Fibroblast of the conjunctiva (primary cell): ENCODE measurements around the gene SYT13.
A peak's percentile ranks its signal among the peaks of the same experiment; 100 is the strongest.
"Not testable (repeated sequence)": the region's sequence is repeated elsewhere in the genome, so short reads cannot be mapped to it uniquely, and the experiment has no call there.

ENCODE experiments used
- DNase-seq: peaks from one replicate; pipeline ENCODE4 v3.0.0-alpha.2; 2010; ENCODE audit warnings: low read depth

Gene SYT13

DNA sequence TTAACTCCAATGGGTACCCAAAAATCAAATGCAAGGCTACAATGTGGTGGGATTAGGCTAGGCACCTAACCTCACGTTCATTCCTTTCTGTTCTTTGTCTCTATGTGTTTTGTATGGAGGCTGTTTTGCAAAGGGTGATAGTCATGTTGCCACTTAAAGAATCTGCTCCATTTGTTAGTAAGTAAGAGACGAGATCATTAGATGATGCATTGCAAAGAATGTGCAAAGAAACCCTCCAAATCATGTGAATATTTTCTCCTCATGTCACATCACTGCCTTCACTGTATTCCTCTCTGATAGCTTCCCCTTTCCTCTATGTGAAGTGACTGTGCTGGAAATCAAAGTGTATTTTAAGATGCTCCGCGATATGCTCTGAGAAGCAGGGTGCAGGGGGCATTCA is 11.9 kb downstream of the SYT13 start:
- DNase-seq = no peak

- DNase-seq = no peak
These were observed 12.6 kb downstream of the SYT13 start for GRCh38 chr11:45273509-45273908.

DNA sequence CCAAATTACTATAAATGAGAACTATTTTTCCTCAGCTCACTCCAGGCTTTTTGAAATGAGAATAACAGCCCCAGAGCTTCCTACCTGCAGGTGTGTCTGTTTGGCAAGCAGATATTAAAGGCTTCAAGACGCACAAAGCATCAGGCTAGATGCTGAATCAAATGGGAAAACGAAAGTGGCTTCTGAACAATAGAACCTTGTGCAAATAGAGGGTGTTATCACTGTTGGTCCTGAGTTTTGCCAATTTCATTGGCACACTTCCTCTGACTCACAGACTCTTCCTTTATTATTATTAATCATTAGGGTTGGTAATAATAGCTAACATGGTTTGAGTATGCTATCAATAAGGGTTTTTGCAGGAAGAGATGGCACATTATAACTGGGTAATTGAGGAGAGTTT is 13.4 kb downstream of the SYT13 start:
- DNase-seq = no peak

DNA sequence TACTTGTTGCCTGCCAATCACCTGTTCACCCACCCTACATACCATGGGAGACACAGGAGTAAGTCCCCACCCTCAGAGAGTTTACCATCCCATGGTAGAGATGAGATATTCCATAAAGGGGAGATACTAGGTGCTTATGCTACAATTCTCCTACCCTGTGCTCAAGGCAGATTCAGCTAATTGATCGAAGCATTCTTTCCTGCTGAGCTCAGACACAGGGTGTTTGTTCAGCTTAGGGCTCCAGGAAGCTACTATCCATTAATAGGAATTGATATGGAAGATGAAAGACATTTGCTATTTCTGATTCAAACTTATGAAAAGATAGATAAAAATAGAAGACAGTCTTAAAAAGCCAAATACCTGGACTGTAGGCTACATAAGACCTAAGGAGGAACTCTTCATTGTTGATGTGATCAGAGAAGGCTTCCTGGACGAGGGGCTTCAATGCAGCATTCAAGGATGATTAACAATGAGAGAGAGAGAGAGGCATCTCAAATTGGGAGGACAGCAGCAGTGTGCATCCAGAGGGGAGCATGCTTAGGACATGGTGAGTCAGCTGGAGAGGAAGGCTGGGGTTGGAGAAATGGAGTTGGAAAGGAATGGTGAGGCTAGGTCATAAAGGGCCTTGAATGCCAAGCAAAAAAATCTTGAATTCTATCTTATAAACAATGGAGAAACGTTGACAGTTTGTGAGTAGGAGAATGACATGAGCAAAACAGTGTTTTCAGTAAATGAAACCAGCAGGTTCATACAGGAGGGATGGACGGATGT is 15.0 kb downstream of the SYT13 start:
- no peak for DNase-seq

DNA sequence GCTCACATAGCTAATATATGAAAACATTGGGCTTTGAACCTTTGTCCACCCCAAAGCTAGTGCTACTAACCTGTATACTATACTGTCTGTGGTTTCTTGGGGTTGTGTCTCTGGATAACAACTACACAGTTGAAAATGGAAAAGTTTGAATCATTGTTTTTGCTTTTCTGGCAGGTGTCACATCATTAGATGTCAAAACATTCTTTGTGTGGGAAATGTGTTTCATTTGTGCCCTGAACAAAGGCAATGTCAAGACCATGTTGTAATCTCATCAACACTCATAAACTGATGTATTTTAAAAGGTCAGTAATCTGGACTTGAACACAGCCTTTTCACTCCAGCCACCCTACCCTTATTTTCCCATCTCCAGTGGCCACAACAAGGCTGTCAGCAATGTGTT is 16.5 kb downstream of the SYT13 start:
- no peak for DNase-seq

GRCh38 chr11:45267652-45268299 is 18.4 kb downstream of the SYT13 start:
- DNase-seq = no peak

GRCh38 chr11:45267052-45267451 is 19.1 kb downstream of the SYT13 start:
- DNase-seq = no peak

DNA sequence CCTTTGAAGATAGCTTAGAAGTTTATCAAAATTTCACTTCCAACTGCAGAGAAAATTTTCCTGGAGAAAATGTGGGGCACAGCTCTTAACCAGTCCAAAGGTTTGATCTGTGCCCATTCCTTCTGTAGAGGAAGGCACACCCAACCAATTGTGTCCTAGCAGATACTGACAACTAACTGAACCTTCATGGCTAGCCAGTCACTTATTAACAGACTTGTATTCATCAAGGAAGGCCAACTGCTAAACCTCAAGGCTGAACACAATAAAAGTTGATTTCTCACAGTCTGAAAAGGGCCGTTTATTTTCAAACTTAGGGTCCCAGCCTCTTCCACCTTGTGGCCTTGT is 19.5 kb downstream of the SYT13 start:
- no peak for DNase-seq

DNA sequence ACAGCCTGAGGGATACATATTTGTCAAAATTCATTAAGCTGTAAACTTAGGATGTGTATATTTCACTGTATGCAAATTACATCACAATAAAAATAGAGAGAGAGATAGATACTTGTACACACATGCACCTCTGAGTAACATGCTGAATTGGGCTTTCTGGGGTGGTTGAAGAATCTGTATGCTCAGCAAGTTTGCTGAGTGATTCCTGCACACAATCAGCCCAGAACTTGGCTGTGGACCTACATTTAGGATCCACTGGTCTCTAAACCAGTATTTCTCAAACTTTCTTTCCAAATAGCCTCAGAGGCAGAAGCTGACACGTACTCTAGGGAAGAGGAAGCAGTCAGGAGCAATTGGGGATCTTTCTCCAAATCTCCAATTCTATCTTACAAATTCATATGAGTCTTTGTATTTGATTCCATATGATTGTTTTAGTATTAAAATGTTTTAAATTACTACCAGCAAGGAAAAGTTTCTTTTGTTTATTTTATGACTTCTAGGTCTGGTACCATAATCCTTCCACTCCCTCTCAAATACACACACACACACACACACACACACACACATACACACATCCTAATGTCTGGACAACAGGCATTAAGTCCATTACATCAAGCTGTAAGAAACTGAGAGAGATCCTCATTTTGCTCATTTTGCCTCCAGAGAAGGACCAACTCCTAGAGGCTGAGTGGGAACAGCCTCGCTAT is 20.0 kb downstream of the SYT13 start:
- no peak for DNase-seq

DNA sequence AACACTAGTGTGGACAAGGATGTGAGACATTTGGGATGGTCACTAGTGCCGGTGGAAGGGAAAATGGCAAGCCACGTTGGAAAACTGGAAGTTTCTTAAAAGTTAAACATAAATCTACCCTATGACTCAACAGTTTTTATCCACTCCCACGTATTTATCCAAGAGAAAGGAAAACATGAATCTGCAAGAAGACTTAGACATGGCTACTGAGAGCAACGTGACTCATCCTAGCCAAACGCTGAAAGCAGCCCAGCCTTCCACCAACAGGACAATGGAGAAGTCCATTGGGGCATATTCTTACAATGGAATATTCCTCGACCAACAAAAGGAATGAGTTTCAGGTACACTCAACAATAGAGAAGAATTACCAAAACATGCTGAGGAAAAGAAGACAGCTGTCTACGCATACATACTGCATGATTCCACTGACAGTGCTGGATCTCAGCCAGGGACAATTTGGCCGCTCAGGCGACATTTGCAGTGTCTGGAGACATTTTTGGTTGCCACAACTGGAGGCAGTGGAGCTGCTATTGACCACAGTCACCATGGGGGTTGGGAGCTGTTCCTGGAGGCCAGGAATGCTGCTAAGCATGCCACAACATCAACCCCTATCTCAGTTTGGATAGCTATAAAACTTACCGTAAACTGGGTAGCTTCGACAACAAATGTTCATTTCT is 21.2 kb downstream of the SYT13 start:
- DNase-seq = peak; percentile 50

DNA sequence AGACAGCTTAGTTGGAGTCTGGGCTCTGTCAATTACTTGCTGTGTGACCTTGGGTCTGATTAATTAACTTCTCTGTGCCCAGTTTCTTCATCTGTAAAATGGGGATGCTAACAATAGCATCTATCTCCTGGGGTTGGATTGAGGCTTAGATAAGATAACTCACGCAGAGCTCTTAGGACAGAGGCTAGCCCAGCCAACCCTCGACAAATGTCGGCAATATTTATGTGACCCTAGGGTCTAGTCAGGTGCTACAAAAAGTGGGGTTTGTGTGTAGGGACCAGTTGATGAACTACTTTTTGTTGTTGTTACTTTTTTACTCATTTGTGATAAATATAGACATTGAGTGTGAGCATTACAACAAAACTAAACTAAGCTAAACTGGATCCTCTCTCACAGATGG is 22.4 kb downstream of the SYT13 start:
- DNase-seq = no peak

DNA sequence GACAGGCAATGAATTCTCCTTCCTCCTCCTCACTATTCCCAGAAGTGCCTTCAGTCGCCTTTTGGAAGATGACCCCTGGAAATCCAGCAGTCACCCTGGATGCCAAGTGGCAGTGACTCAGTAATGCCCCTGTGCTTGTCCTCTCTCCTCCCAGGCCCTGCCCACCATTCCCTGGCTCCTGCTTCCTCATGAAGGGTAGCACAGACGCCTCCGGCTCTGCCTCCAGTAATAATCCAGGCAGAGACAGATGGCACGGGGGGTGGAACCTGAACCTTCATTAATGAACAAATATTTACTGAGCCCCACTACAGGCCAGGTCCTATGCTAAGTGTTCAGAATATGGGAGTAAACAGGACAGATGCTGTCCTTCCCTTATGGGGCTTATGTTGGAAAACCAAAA is 23.2 kb downstream of the SYT13 start:
- DNase-seq = no peak

GRCh38 chr11:45260071-45260470 is 26.1 kb downstream of the SYT13 start:
- no peak for DNase-seq

- DNase-seq = no peak
These were observed 26.5 kb downstream of the SYT13 start for GRCh38 chr11:45259592-45259991.

GRCh38 chr11:45258982-45259530 is 27.1 kb downstream of the SYT13 start:
- no peak for DNase-seq

- DNase-seq = no peak
These were observed 32.1 kb downstream of the SYT13 start for GRCh38 chr11:45254070-45254469.

DNA sequence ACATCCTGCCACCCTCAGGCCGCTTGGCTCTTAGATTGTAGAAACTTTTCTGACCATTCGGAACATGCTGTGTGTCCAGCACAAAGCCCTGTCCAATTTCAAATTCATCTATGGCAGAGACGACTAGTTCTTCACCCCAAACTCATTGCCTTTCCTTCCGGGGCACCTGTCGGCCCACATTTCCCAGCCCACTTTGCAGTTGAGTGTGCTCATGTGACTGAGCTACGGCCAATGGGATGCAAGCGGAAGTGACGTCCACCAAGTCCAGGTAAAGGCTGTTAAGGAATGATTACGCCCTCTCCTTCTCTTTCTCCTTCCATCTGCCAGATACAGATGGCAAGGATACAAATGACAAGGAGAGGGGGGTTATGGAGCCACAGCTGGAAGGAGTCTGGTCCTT is 32.5 kb downstream of the SYT13 start:
- DNase-seq = no peak

DNA sequence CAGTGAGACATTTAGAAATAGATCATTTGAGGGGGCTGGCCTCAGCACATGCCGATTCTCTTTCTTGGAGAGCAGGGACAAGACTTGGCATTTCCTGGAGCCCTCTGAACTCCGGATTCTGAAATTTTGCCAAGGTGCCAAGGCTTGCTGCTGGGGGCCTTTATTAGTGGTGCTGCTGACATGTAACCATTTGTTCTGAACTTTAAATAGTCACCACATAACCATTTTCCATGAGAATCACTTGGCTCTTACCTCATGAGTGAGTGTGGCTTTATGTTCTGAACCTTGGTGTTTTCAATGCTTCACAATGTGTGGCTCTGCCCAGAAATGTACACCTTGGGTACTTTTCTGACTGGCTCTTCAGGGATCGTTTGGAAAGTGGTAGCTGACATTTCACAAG is 33.3 kb downstream of the SYT13 start:
- DNase-seq = no peak

- no peak for DNase-seq
These were observed 33.8 kb downstream of the SYT13 start for GRCh38 chr11:45252134-45252856.

GRCh38 chr11:45250035-45250718 is 36.0 kb downstream of the SYT13 start:
- DNase-seq = no peak

GRCh38 chr11:45249372-45249771 is 36.8 kb downstream of the SYT13 start:
- not testable (repeated sequence) for DNase-seq
